Smooth muscle cell (in vitro differentiated cells): ENCODE measurements around the gene RPL21. TPM values are rescaled to one million over a fixed set of nuclear protein-coding genes. Genes with fewer than 3 reads are reported as not detected.
"Not testable (repeated sequence)": the region's sequence is repeated elsewhere in the genome, so short reads cannot be mapped to it uniquely, and the experiment has no call there.

Experiments
- DNase-seq: peaks from one replicate; lab custom pipeline; 2025; ENCODE audit not compliant: unreplicated experiment; lab: John Stamatoyannopoulos, UW
- H2AFZ ChIP-seq: fragments of 200-600 bp; sonication (generic); 2 replicates; pipeline ENCODE4 v1.6.0; 2016; ENCODE audit warnings: antibody characterized with exemption, low read depth, mild to moderate bottlenecking
- H3F3A ChIP-seq: fragments of 200-600 bp; sonication (generic); 2 replicates; pipeline ENCODE4 v1.6.0; 2017; ENCODE audit warnings: antibody characterized with exemption, low read depth
- H3K27ac ChIP-seq: fragments of 200-600 bp; sonication (generic); 2 replicates; pipeline ENCODE4 v1.5.1; 2016; ENCODE audit warnings: low read depth, mild to moderate bottlenecking
- H3K27me3 ChIP-seq: fragments of 200-600 bp; sonication (generic); 2 replicates; pipeline ENCODE4 v1.6.1; 2016; ENCODE audit warnings: low read depth, mild to moderate bottlenecking
- H3K36me3 ChIP-seq: fragments of 200-600 bp; sonication (generic); 2 replicates; pipeline ENCODE4 v1.5.1; 2016; ENCODE audit warnings: low read depth
- H3K4me1 ChIP-seq: fragments of 200-600 bp; sonication (generic); 2 replicates; pipeline ENCODE4 v1.5.1; 2016; ENCODE audit warnings: low read depth
- H3K4me2 ChIP-seq: fragments of 200-600 bp; sonication (generic); 2 replicates; pipeline ENCODE4 v1.6.0; 2016; ENCODE audit warnings: mild to moderate bottlenecking
- H3K4me3 ChIP-seq: fragments of 200-600 bp; sonication (generic); 2 replicates; pipeline ENCODE4 v1.5.1; 2016; ENCODE audit warnings: mild to moderate bottlenecking
- H3K79me2 ChIP-seq: fragments of 200-600 bp; sonication (generic); 2 replicates; pipeline ENCODE4 v1.6.0; 2016; ENCODE audit warnings: low read depth, mild to moderate bottlenecking
- H3K9ac ChIP-seq: fragments of 200-600 bp; sonication (generic); 2 replicates; pipeline ENCODE4 v1.6.0; 2016; ENCODE audit warnings: low read depth
- H3K9me3 ChIP-seq: fragments of 200-600 bp; sonication (generic); replicated peaks from 2 replicates; pipeline ENCODE4 v1.5.1; 2016; ENCODE audit warnings: low read depth
- H4K20me1 ChIP-seq: fragments of 200-600 bp; sonication (generic); 2 replicates; pipeline ENCODE4 v1.6.0; 2016; ENCODE audit warnings: low read depth
- CTCF ChIP-seq: fragments of 200-600 bp; sonication (generic); IDR thresholded peaks from 2 replicates; pipeline ENCODE4 v1.5.1; 2017; ENCODE audit warnings: borderline replicate concordance, mild to moderate bottlenecking, antibody characterized with exemption; ENCODE audit not compliant: insufficient read depth, poor library complexity, severe bottlenecking
- WGBS: methylation state at CpG from one replicate; pipeline ENCODE4 v1.1.7; 2016; ENCODE audit warnings: low lambda C conversion rate; 5-methylcytosine and 5-hydroxymethylcytosine counted together
- polyA plus RNA-seq: library from polyadenylated mRNA; unstranded; fragments of >200 nt; fragmentation: Nextera tagmentation; extraction: Ambion mirVana; gene quantifications from 2 replicates; pipeline ENCODE4 v1.2.1, GENCODE V29; 2016
- total RNA-seq: library from RNA; depleted of rRNA; stranded (reverse); fragments of >200 nt; gene quantifications from 2 replicates; pipeline ENCODE4 v1.2.3, GENCODE V29; 2014

Gene RPL21
- total and polyA plus RNA-seq, 2 experiments from 2014 or later: 361 to 1,191 TPM

GRCh38 chr13:27289011-27289665 is 37.8 kb downstream of the RPL21 start:
- DNase-seq: no peak
- 88% methylated on average over 2 of the region's 2 CpGs for WGBS
- no peaks in the 10 kb centered on the region for H3F3A ChIP-seq
- H2AFZ ChIP-seq: no peak overlapping the region
- H3K27me3 ChIP-seq: peaks cover 14% of the 10 kb centered on the region
- no peaks in the 10 kb centered on the region for H4K20me1 ChIP-seq
- no peak overlapping the region for H3K27ac ChIP-seq
- no peaks in the 10 kb centered on the region for H3K9me3 ChIP-seq
- no peak overlapping the region for H3K9ac ChIP-seq
- H3K79me2 ChIP-seq: no peaks in the 10 kb centered on the region
- H3K4me3 ChIP-seq: no peak overlapping the region
- no peaks in the 10 kb centered on the region for H3K4me1 ChIP-seq
- TF ChIP-seq CTCF: no peak
- H3K4me2 ChIP-seq: no peak overlapping the region
- no peaks in the 10 kb centered on the region for H3K36me3 ChIP-seq

GRCh38 chr13:27290715-27291114 is 39.4 kb downstream of the RPL21 start:
- WGBS: 89% methylated on average over 4 of the region's 4 CpGs

GRCh38 chr13:27291967-27292366 is 40.6 kb downstream of the RPL21 start:
- 55% methylated on average over 6 of the region's 8 CpGs for WGBS
- not testable (repeated sequence) for H4K20me1 ChIP-seq, H3K79me2 ChIP-seq, H3K27ac ChIP-seq, DNase-seq, H3K4me3 ChIP-seq, H3F3A ChIP-seq, H3K4me1 ChIP-seq, H3K9ac ChIP-seq, H3K36me3 ChIP-seq, H2AFZ ChIP-seq, H3K4me2 ChIP-seq, H3K9me3 ChIP-seq
- H3K27me3 ChIP-seq: peaks cover 33% of the 10 kb centered on the region

More at GRCh38 chr13:27290715-27291114, 39.4 kb downstream of the RPL21 start:
- H3K9ac ChIP-seq: no peak overlapping the region
- H3K36me3 ChIP-seq: no peaks in the 10 kb centered on the region
- no peaks in the 10 kb centered on the region for H3F3A ChIP-seq
- no peaks in the 10 kb centered on the region for H3K79me2 ChIP-seq
- DNase-seq: no peak
- H3K4me2 ChIP-seq: no peak overlapping the region
- peaks cover 25% of the 10 kb centered on the region for H3K27me3 ChIP-seq
- no peaks in the 10 kb centered on the region for H3K4me1 ChIP-seq
- no peak overlapping the region for H3K4me3 ChIP-seq
- no peak overlapping the region for H2AFZ ChIP-seq
- TF ChIP-seq CTCF: no peak
- no peaks in the 10 kb centered on the region for H4K20me1 ChIP-seq
- H3K9me3 ChIP-seq: no peaks in the 10 kb centered on the region
- H3K27ac ChIP-seq: no peak overlapping the region

GRCh38 chr13:27293076-27293691 is 41.8 kb downstream of the RPL21 start:
- no peak for DNase-seq
- Histone ChIP-seq H3F3A (no peaks in the 10 kb centered on the region), H3K27ac (no peak overlapping the region), H3K4me2 (no peak overlapping the region), H3K4me3 (no peak overlapping the region), H3K36me3 (no peaks in the 10 kb centered on the region), H3K79me2 (no peaks in the 10 kb centered on the region), H3K27me3 (peaks cover 43% of the 10 kb centered on the region), H3K4me1 (no peaks in the 10 kb centered on the region), H3K9ac (no peak overlapping the region), H4K20me1 (no peaks in the 10 kb centered on the region), H2AFZ (no peak overlapping the region), H3K9me3 (no peaks in the 10 kb centered on the region)
- TF ChIP-seq CTCF: no peak
- whole genome bisulfite sequencing: 82% methylated on average over 8 of the region's 8 CpGs
